ENCODE data around the gene HOPX. TPM values are rescaled to one million over a fixed set of nuclear protein-coding genes. Genes with fewer than 3 reads are reported as not detected.

Gene HOPX
- total and polyA plus RNA-seq, 2 of the 8 experiments (the other 6 are each of a cell fraction or from before 2014, with no cell fraction given): not detected

GRCh38 chr4:56657818-56658217, 23.3 kb downstream of the HOPX start:
- Histone ChIP-seq H4K8ac (ENCODE audit: extremely low read depth, insufficient read depth, low read length) (no peak overlapping the region), H3K79me2 (ENCODE audit: control insufficient read depth in 1 of 2, insufficient read depth in 2 of 2, low read length in 2 of 2) (no peaks in the 10 kb centered on the region), H3K4me1 (replicated peaks in 1 of 4; ENCODE audit: control insufficient read depth in 3 of 4, insufficient read depth in 4 of 4, low read length in 3 of 4) (peaks cover 0 to 16% (median 4%) of the 10 kb centered on the region in 4 experiments; a peak in 5 of 7 replicates), H4K5ac (ENCODE audit: insufficient read length, low read depth, low read length) (no peak overlapping the region), H3K23ac (ENCODE audit: insufficient read length) (no peak overlapping the region), H3K9ac (replicated peaks in 1 of 4; ENCODE audit: extremely low read depth in 1 of 4, low read depth in 3 of 4, low read length in 3 of 4) (no peak overlapping the region), H3K18ac (ENCODE audit: extremely low read depth, low read length) (no peak overlapping the region), H2BK120ac (replicated peaks; ENCODE audit: low read depth, low read length) (no peak overlapping the region), H2BK5ac (ENCODE audit: low read depth, low read length) (no peak overlapping the region), H2AFZ (ENCODE audit: low read length) (no peak overlapping the region), H3K4me2 (ENCODE audit: insufficient read depth in 1 of 2, low read depth in 2 of 2, low read length in 2 of 2) (no peak overlapping the region), H2BK20ac (ENCODE audit: low read length) (no peak overlapping the region), H3K4me3 (ENCODE audit: extremely low read depth in 1 of 4, insufficient read depth in 2 of 4, low read depth in 3 of 4, low read length in 4 of 4) (no peak overlapping the region), H3K27me3 (replicated peaks in 1 of 4; ENCODE audit: control insufficient read depth in 3 of 4, extremely low read depth in 1 of 4, insufficient read depth in 3 of 4, low read length in 3 of 4) (peaks cover 42 to 63% (median 56%) of the 10 kb centered on the region in 4 experiments), H2AK5ac (ENCODE audit: low read depth, low read length) (no peak overlapping the region), H3K14ac (ENCODE audit: insufficient read length) (no peak overlapping the region), H3K56ac (replicated peaks; ENCODE audit: insufficient read length, low read depth, low read length) (no peak overlapping the region), H2BK15ac (ENCODE audit: low read length) (no peak overlapping the region), H3K9me3 (ENCODE audit: insufficient read depth in 2 of 2, low read depth in 1 of 2, low read length in 1 of 2) (no peaks in the 10 kb centered on the region), H3K79me1 (ENCODE audit: low read depth, low read length) (no peaks in the 10 kb centered on the region), H3K23me2 (ENCODE audit: low read depth, low read length) (peaks cover 7% of the 10 kb centered on the region; the same call in 1 of the 2 replicates), H3K4ac (replicated peaks; ENCODE audit: insufficient read length, low read depth, low read length) (no peak overlapping the region), H2BK12ac (ENCODE audit: low read depth, low read length) (no peak overlapping the region), H3K27ac (ENCODE audit: low read depth, low read length) (no peak overlapping the region), H4K91ac (replicated peaks; ENCODE audit: insufficient read length, low read length) (no peak overlapping the region), H4K20me1 (replicated peaks in 1 of 2; ENCODE audit: control insufficient read depth in 1 of 2, insufficient read depth in 2 of 2, low read length in 2 of 2) (peaks cover 0 to 3% of the 10 kb centered on the region in 2 experiments), H3K36me3 (ENCODE audit: control insufficient read depth in 2 of 4, insufficient read depth in 4 of 4, low read length in 3 of 4) (peaks cover 0 to 5% (median 0%) of the 10 kb centered on the region in 4 experiments; a peak in 1 of 8 replicates)
- 69% methylated on average over 4 of the region's 4 CpGs; no CpG with 5 or more reads in 1 of the 2 experiments for WGBS, 2 experiments (ENCODE audit: extremely low coverage in 1 of 2, insufficient coverage in 1 of 2, insufficient read length in 1 of 2, insufficient replicate concordance in 2 of 2, low coverage in 1 of 2, low lambda C conversion rate in 2 of 2, missing lambda C conversion rate in 1 of 2)
- FAIRE-seq: no peak
- ChIA-PET CTCF (ENCODE audit: partially characterized antibody) (interaction anchor here (1.2 kb wide), 1 partner anchor 120 kb away, joined by 3 read pairs; no protein-coding TSS in a partner anchor), POLR2A (ENCODE audit: partially characterized antibody) (no interaction called here)
- no peak for DNase-seq (ENCODE audit: low read depth in 1 of 2, low spot score in 2 of 2)
- no peak for TF ChIP-seq FOSL1 (IDR thresholded peaks at IDR 0.05; ENCODE audit: insufficient read depth, low read depth, low read length)
- TF ChIP-seq, protein P1, sequence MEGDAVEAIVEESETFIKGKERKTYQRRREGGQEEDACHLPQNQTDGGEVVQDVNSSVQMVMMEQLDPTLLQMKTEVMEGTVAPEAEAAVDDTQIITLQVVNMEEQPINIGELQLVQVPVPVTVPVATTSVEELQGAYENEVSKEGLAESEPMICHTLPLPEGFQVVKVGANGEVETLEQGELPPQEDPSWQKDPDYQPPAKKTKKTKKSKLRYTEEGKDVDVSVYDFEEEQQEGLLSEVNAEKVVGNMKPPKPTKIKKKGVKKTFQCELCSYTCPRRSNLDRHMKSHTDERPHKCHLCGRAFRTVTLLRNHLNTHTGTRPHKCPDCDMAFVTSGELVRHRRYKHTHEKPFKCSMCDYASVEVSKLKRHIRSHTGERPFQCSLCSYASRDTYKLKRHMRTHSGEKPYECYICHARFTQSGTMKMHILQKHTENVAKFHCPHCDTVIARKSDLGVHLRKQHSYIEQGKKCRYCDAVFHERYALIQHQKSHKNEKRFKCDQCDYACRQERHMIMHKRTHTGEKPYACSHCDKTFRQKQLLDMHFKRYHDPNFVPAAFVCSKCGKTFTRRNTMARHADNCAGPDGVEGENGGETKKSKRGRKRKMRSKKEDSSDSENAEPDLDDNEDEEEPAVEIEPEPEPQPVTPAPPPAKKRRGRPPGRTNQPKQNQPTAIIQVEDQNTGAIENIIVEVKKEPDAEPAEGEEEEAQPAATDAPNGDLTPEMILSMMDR (IDR thresholded peaks at IDR 0.05; ENCODE audit: control extremely low read depth in 1 of 3, insufficient read depth in 1 of 3, low read depth in 1 of 3, low read length in 3 of 3): no peak
- TF ChIP-seq ZNF274 (IDR thresholded peaks at IDR 0.05; ENCODE audit: borderline replicate concordance, extremely low read depth, low read length): no peak
- no peak for TF ChIP-seq EGR1 (IDR thresholded peaks at IDR 0.05; ENCODE audit: borderline replicate concordance, low read depth, low read length)
- no peak for TF ChIP-seq TCF12 (IDR thresholded peaks at IDR 0.05; ENCODE audit: low read depth, low read length)
- no peak for TF ChIP-seq SAP30 (IDR thresholded peaks at IDR 0.05; ENCODE audit: insufficient read depth, insufficient replicate concordance, low read length)
- no peak for TF ChIP-seq HDAC2 (IDR thresholded peaks at IDR 0.05; ENCODE audit: borderline replicate concordance in 1 of 2, low read depth in 2 of 2, low read length in 2 of 2)
- TF ChIP-seq RAD21 (IDR thresholded peaks at IDR 0.05 in 1 of 2, conservative IDR thresholded peaks at IDR 0.05 in 1 of 2; ENCODE audit: low read depth in 2 of 2, low read length in 2 of 2): no peak
- TF ChIP-seq CTBP2 (IDR thresholded peaks at IDR 0.05; ENCODE audit: borderline replicate concordance, insufficient read depth, insufficient read length, low read length): no peak

Measured in H1 (cell line).